Endothelial cell of umbilical vein (primary cell): Measurements from ENCODE around the gene NHERF2. TPM values are rescaled to one million over a fixed set of nuclear protein-coding genes. Genes with fewer than 3 reads are reported as not detected.

ENCODE experiments used
- BruUV-seq: library from RNA; stranded (reverse); fragments of 400-500 nt; replicated peaks from 2 replicates; lab custom pipeline; 2021; lab: Mats Ljungman, UMichigan
- CTCF ChIA-PET: fragments of 300-600, 350-600 bp; sonication (Branson Sonifier 250); formaldehyde crosslinking; loops from one replicate; lab custom pipeline; 2021; ENCODE audit warnings: antibody characterized with exemption, inconsistent platforms; lab: Charles Lee
- POLR2A ChIA-PET: fragments of 300-600, 350-600 bp; sonication (Branson Sonifier 250); formaldehyde crosslinking; loops from one replicate; lab custom pipeline; 2021; ENCODE audit warnings: antibody characterized with exemption, inconsistent platforms; lab: Charles Lee
- DNase-seq: peaks from one replicate; pipeline ENCODE4 v3.0.0-alpha.2; 2011; ENCODE audit warnings: low read depth, low spot score
- FAIRE-seq: peaks from 2 replicates; lab custom pipeline; 2011; peaks lifted over from hg19 to GRCh38; lab: Jason Lieb, UNC
- H2AFZ ChIP-seq: 2 replicates; pipeline ENCODE4 v1.6.0; 2012; ENCODE audit warnings: low read depth, low read length, control low read depth, inconsistent platforms
- H3K27ac ChIP-seq: 2 replicates; pipeline ENCODE4 v1.5.1; 2011; ENCODE audit warnings: low read depth, mild to moderate bottlenecking, control low read depth, low read length, moderate library complexity; ENCODE audit not compliant: insufficient read depth
- H3K27me3 ChIP-seq, 2 experiments: 2 replicates each; pipeline versions ENCODE4 v1.6.0 to v1.6.1; 2011; ENCODE audit warnings: low read length in 2 of 2, mixed read lengths in 1 of 2; ENCODE audit not compliant: control insufficient read depth in 2 of 2, insufficient read depth in 2 of 2
- H3K36me3 ChIP-seq, 2 experiments: 2 replicates in 1 of 2; 3 replicates in 1 of 2; pipeline ENCODE4 v1.5.1; 2011; ENCODE audit warnings: low read length in 2 of 2, mild to moderate bottlenecking in 1 of 2, moderate library complexity in 1 of 2; ENCODE audit not compliant: control insufficient read depth in 2 of 2, insufficient read depth in 2 of 2; ENCODE audit errors: extremely low read depth in 1 of 2
- H3K4me1 ChIP-seq: 3 replicates; pipeline ENCODE4 v1.5.1; 2011; ENCODE audit warnings: mild to moderate bottlenecking, low read length; ENCODE audit not compliant: control insufficient read depth, insufficient read depth; ENCODE audit errors: extremely low read depth
- H3K4me2 ChIP-seq: 2 replicates; pipeline ENCODE4 v1.6.1; 2011; ENCODE audit warnings: low read length, control low read depth, mixed read lengths; ENCODE audit not compliant: insufficient read depth
- H3K4me3 ChIP-seq, 3 experiments: fragments of 200-600 bp in 1 of 3; sonication (generic), shearing (Covaris generic) in 1 of 3; replicated peaks in 1 of 3; 2 replicates each; pipeline ENCODE4 v1.5.1; 2011 to 2016; ENCODE audit warnings: control low read depth in 3 of 3, low read length in 3 of 3, mild to moderate bottlenecking in 2 of 3, inconsistent platforms in 1 of 3, low read depth in 1 of 3, moderate library complexity in 1 of 3; ENCODE audit not compliant: insufficient read depth in 1 of 3
- H3K79me2 ChIP-seq: 2 replicates; pipeline ENCODE4 v1.6.0; 2012; ENCODE audit warnings: low read length, inconsistent platforms; ENCODE audit not compliant: control insufficient read depth, insufficient read depth
- H3K9ac ChIP-seq: replicated peaks from 2 replicates; pipeline ENCODE3; 2011; ENCODE audit warnings: low read length, control low read depth; ENCODE audit not compliant: insufficient read depth; ENCODE audit errors: extremely low read depth
- H3K9me1 ChIP-seq: replicated peaks from 3 replicates; pipeline ENCODE4 v1.6.0; 2011; ENCODE audit warnings: mild to moderate bottlenecking, low read length; ENCODE audit not compliant: control insufficient read depth, insufficient read depth; ENCODE audit errors: extremely low read depth
- H3K9me3 ChIP-seq: replicated peaks from 2 replicates; pipeline ENCODE4 v1.5.1; 2012; ENCODE audit warnings: low read length, inconsistent platforms; ENCODE audit not compliant: control insufficient read depth, insufficient read depth
- H4K20me1 ChIP-seq: replicated peaks from 2 replicates; pipeline ENCODE3; 2011; ENCODE audit warnings: mild to moderate bottlenecking, low read length; ENCODE audit not compliant: control insufficient read depth, insufficient read depth; ENCODE audit errors: extremely low read depth
- GATA2 ChIP-seq: IDR thresholded peaks from 2 replicates; pipeline ENCODE4 v1.7.0; 2011; ENCODE audit warnings: low read depth, mild to moderate bottlenecking, moderate library complexity, mixed read lengths, low read length; ENCODE audit not compliant: insufficient read length, insufficient read depth
- JUN ChIP-seq: IDR thresholded peaks from 2 replicates; pipeline ENCODE4 v1.6.1; 2011; ENCODE audit warnings: borderline replicate concordance, low read depth; ENCODE audit not compliant: insufficient read length, insufficient read depth
- POLR2AphosphoS5 ChIP-seq: IDR thresholded peaks from 2 replicates; pipeline ENCODE4 v1.6.1; 2012; ENCODE audit warnings: low read depth, mild to moderate bottlenecking, control low read depth, low read length, moderate library complexity; ENCODE audit not compliant: insufficient read depth
- dilution Hi-C: fragments of 300-500 bp; cut with MboI; formaldehyde crosslinking; loops from one replicate; pipeline ENCODE4 v1.15.0; 2019; ENCODE audit warnings: low sequenced_read_pairs; ENCODE audit not compliant: extremely low pct_ligation_motif_present
- intact Hi-C: fragments of 100-400 bp; cut with micrococcal nuclease; formaldehyde crosslinking; loops from one replicate; pipeline ENCODE4 v1.10.0; 2022
- polyA plus RNA-seq, 4 experiments: library from polyadenylated mRNA; depleted of rRNA in 3 of 4; stranded (reverse) in 3 of 4; unstranded in 1 of 4; fragments of >200 nt; gene quantifications; 2 replicates each; pipeline versions ENCODE4 v1.2.1 to v1.2.3, GENCODE V29; 2011 to 2012; ENCODE audit warnings: missing spikeins in 1 of 4
- total RNA-seq: library from RNA; stranded (reverse); gene quantifications from 2 replicates; pipeline ENCODE4 v1.2.3, GENCODE V29; 2021
- TF ChIP-seq, protein P1 (sequence below), 2 donors: IDR thresholded peaks; 1 replicate in 1 of 2; 2 replicates in 1 of 2; pipeline ENCODE4 v1.5.1; 2011; ENCODE audit warnings: low read length in 2 of 2, mild to moderate bottlenecking in 2 of 2, moderate library complexity in 2 of 2, control low read depth in 1 of 2, inconsistent platforms in 1 of 2, low read depth in 1 of 2; ENCODE audit not compliant: insufficient read depth in 1 of 2; ENCODE audit errors: extremely low read depth in 1 of 2

The NHERF2 gene
- total and polyA plus RNA-seq, 2 donors (not counting 3 experiments of a cell fraction or from before 2014, with no cell fraction given), result 65.2 to 71.2 TPM

DNA sequence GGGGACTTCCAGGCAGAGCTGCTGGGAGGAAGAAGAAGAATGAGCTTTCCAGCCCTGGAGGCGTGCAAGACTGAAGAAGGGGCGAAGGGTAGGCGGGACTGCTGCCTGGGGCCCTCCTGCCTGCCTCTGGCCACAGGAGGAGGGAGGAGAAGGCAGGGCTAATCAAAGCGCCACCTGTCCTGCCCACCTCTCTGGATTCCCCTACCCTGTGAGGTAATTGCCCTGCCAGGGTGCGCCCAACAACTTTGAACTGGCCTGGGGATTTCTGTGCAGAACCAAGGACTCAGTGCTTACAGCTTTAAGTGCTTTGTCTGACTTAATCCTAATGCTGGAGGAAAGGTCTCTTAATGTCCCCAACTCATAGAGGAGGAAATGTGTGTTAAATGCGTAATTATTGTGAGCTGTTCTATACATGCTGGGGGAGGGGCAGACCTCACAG lies 45.3 kb upstream of the NHERF2 start, which contains the start of gene NOXO1:
Gene NOXO1, minus strand, starts transcription at position 72 of the 439 bp plus-strand sequence. CDS start 290 bp downstream, outside the sequence.
- intact Hi-C loops, result no loop called here
- DNase-seq (no peak), FAIRE-seq (no peak)
- H3K4me3 ChIP-seq, result no peak within 1 kb of the TSS
- no peak within 1 kb of the TSS for H3K9ac ChIP-seq
- H3K4me2 ChIP-seq, result no peak within 1 kb of the TSS
- ChIA-PET POLR2A (interaction anchor here (1.5 kb wide), 1 partner anchor 17 kb away, joined by 5 read pairs; the partner anchor contains the start of gene RPS2), CTCF (interaction anchor here (5.0 kb wide), 1 partner anchor 159 kb away, joined by 21 read pairs; no protein-coding TSS in a partner anchor)
- BruUV-seq, result no TSS peak
- peaks cover 5% of the 10 kb centered on the region for H3K79me2 ChIP-seq
- dilution Hi-C loops, result no loop called here
- no peak for TF ChIP-seq GATA2
- no peak for TF ChIP-seq POLR2AphosphoS5
- TF ChIP-seq JUN, result no peak
- TF ChIP-seq, protein P1, sequence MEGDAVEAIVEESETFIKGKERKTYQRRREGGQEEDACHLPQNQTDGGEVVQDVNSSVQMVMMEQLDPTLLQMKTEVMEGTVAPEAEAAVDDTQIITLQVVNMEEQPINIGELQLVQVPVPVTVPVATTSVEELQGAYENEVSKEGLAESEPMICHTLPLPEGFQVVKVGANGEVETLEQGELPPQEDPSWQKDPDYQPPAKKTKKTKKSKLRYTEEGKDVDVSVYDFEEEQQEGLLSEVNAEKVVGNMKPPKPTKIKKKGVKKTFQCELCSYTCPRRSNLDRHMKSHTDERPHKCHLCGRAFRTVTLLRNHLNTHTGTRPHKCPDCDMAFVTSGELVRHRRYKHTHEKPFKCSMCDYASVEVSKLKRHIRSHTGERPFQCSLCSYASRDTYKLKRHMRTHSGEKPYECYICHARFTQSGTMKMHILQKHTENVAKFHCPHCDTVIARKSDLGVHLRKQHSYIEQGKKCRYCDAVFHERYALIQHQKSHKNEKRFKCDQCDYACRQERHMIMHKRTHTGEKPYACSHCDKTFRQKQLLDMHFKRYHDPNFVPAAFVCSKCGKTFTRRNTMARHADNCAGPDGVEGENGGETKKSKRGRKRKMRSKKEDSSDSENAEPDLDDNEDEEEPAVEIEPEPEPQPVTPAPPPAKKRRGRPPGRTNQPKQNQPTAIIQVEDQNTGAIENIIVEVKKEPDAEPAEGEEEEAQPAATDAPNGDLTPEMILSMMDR (IDR thresholded peaks at IDR 0.05; ENCODE audit: extremely low read depth in 1 of 2, insufficient read depth in 1 of 2, low read depth in 1 of 2, low read length in 2 of 2), result no peak
- peaks cover 15% of the 10 kb centered on the region for H3K4me1 ChIP-seq
- no peaks in the 10 kb centered on the region for H3K9me1 ChIP-seq
- H3K27me3 ChIP-seq, result peaks cover 35 to 41% of the 10 kb centered on the region in 2 experiments
- H3K36me3 ChIP-seq, result peaks cover 3 to 24% of the 10 kb centered on the region in 2 experiments
- no peaks in the 10 kb centered on the region for H4K20me1 ChIP-seq
- no peaks in the 10 kb centered on the region for H3K9me3 ChIP-seq
- no peak within 1 kb of the TSS for H2AFZ ChIP-seq
- H3K27ac ChIP-seq, result no peak within 1 kb of the TSS
